ENCODE measurements around the gene MAPK10. TPM values are rescaled to one million over a fixed set of nuclear protein-coding genes. Genes with fewer than 3 reads are reported as not detected.
"Not testable (repeated sequence)": the region's sequence is repeated elsewhere in the genome, so short reads cannot be mapped to it uniquely, and the experiment has no call there.

Gene MAPK10
- total and polyA plus RNA-seq, 2 of the 8 experiments (the other 6 are each of a cell fraction or from before 2014, with no cell fraction given) = 2.5 to 3.1 TPM

GRCh38 chr4:86174506-86174905 is 185.3 kb downstream of the MAPK10 start:
- no peaks in the 10 kb centered on the region for H4K20me1 ChIP-seq (replicated peaks in 1 of 2; ENCODE audit: control insufficient read depth in 1 of 2, insufficient read depth in 2 of 2, low read length in 2 of 2)
- CTCF ChIA-PET (ENCODE audit: partially characterized antibody) = no interaction called here
- no peaks in the 10 kb centered on the region for H3K79me2 ChIP-seq (ENCODE audit: control insufficient read depth in 1 of 2, insufficient read depth in 2 of 2, low read length in 2 of 2)
- H3K27ac ChIP-seq (ENCODE audit: low read depth, low read length) = no peak overlapping the region
- H3K36me3 ChIP-seq (ENCODE audit: control insufficient read depth in 2 of 4, insufficient read depth in 4 of 4, low read length in 3 of 4) = no peaks in the 10 kb centered on the region
- H3K4me3 ChIP-seq (ENCODE audit: extremely low read depth in 1 of 4, insufficient read depth in 2 of 4, low read depth in 3 of 4, low read length in 4 of 4) = no peak overlapping the region
- WGBS, 2 experiments (ENCODE audit: extremely low coverage in 1 of 2, insufficient coverage in 1 of 2, insufficient read length in 1 of 2, insufficient replicate concordance in 2 of 2, low coverage in 1 of 2, low lambda C conversion rate in 2 of 2, missing lambda C conversion rate in 1 of 2) = 78% methylated on average over 1 of the region's 1 CpG; no CpG with 5 or more reads in 1 of the 2 experiments
- H2BK15ac ChIP-seq (ENCODE audit: low read length) = no peak overlapping the region
- POLR2A ChIA-PET (ENCODE audit: partially characterized antibody) = no interaction called here
- no peak overlapping the region for H2BK120ac ChIP-seq (replicated peaks; ENCODE audit: low read depth, low read length)
- no peak for TF ChIP-seq KDM1A (IDR thresholded peaks at IDR 0.05; ENCODE audit: borderline replicate concordance, low read length)
- TF ChIP-seq CEBPB (IDR thresholded peaks at IDR 0.05; ENCODE audit: low read depth, low read length) = no peak
- no peak for TF ChIP-seq SUZ12 (IDR thresholded peaks at IDR 0.05; ENCODE audit: low read length)
- H3K4ac ChIP-seq (replicated peaks; ENCODE audit: insufficient read length, low read depth, low read length) = no peak overlapping the region
- no peak overlapping the region for H2BK12ac ChIP-seq (ENCODE audit: low read depth, low read length)
- H3K9me3 ChIP-seq (ENCODE audit: insufficient read depth in 2 of 2, low read depth in 1 of 2, low read length in 1 of 2) = no peaks in the 10 kb centered on the region
- no peak overlapping the region for H3K9ac ChIP-seq (replicated peaks in 1 of 4; ENCODE audit: extremely low read depth in 1 of 4, low read depth in 3 of 4, low read length in 3 of 4)
- no peak overlapping the region for H4K5ac ChIP-seq (ENCODE audit: insufficient read length, low read depth, low read length)
- FAIRE-seq = no peak
- H3K79me1 ChIP-seq (ENCODE audit: low read depth, low read length) = no peaks in the 10 kb centered on the region
- no peak overlapping the region for H3K4me2 ChIP-seq (ENCODE audit: insufficient read depth in 1 of 2, low read depth in 2 of 2, low read length in 2 of 2)
- H3K56ac ChIP-seq (replicated peaks; ENCODE audit: insufficient read length, low read depth, low read length) = no peak overlapping the region
- no peak overlapping the region for H3K14ac ChIP-seq (ENCODE audit: insufficient read length)
- no peak overlapping the region for H4K91ac ChIP-seq (replicated peaks; ENCODE audit: insufficient read length, low read length)
- no peak overlapping the region for H2BK20ac ChIP-seq (ENCODE audit: low read length)
- no peak overlapping the region for H3K18ac ChIP-seq (ENCODE audit: extremely low read depth, low read length)
- no peaks in the 10 kb centered on the region for H3K23me2 ChIP-seq (ENCODE audit: low read depth, low read length)
- no peak overlapping the region for H2AK5ac ChIP-seq (ENCODE audit: low read depth, low read length)
- H2AFZ ChIP-seq (ENCODE audit: low read length) = no peak overlapping the region
- no peak overlapping the region for H3K23ac ChIP-seq (ENCODE audit: insufficient read length)
- no peaks in the 10 kb centered on the region for H3K4me1 ChIP-seq (replicated peaks in 1 of 4; ENCODE audit: control insufficient read depth in 3 of 4, insufficient read depth in 4 of 4, low read length in 3 of 4)
- H3K27me3 ChIP-seq (replicated peaks in 1 of 4; ENCODE audit: control insufficient read depth in 3 of 4, extremely low read depth in 1 of 4, insufficient read depth in 3 of 4, low read length in 3 of 4) = no peaks in the 10 kb centered on the region
- DNase-seq (ENCODE audit: low read depth in 1 of 2, low spot score in 2 of 2) = no peak
- no peak overlapping the region for H2BK5ac ChIP-seq (ENCODE audit: low read depth, low read length)
- no peak overlapping the region for H4K8ac ChIP-seq (ENCODE audit: extremely low read depth, insufficient read depth, low read length)

- H2BK5ac ChIP-seq (ENCODE audit: low read depth, low read length); H3K9ac ChIP-seq (replicated peaks in 1 of 4; ENCODE audit: extremely low read depth in 1 of 4, low read depth in 3 of 4, low read length in 3 of 4); H2BK20ac ChIP-seq (ENCODE audit: low read length); DNase-seq (ENCODE audit: low read depth in 1 of 2, low spot score in 2 of 2); CTCF ChIA-PET (ENCODE audit: partially characterized antibody); H4K91ac ChIP-seq (replicated peaks; ENCODE audit: insufficient read length, low read length); H2BK15ac ChIP-seq (ENCODE audit: low read length); H4K5ac ChIP-seq (ENCODE audit: insufficient read length, low read depth, low read length); H3K14ac ChIP-seq (ENCODE audit: insufficient read length); H2AK5ac ChIP-seq (ENCODE audit: low read depth, low read length); H3K79me1 ChIP-seq (ENCODE audit: low read depth, low read length); H4K20me1 ChIP-seq (replicated peaks in 1 of 2; ENCODE audit: control insufficient read depth in 1 of 2, insufficient read depth in 2 of 2, low read length in 2 of 2); FAIRE-seq; H3K4me2 ChIP-seq (ENCODE audit: insufficient read depth in 1 of 2, low read depth in 2 of 2, low read length in 2 of 2); H4K8ac ChIP-seq (ENCODE audit: extremely low read depth, insufficient read depth, low read length); H3K36me3 ChIP-seq (ENCODE audit: control insufficient read depth in 2 of 4, insufficient read depth in 4 of 4, low read length in 3 of 4); H3K56ac ChIP-seq (replicated peaks; ENCODE audit: insufficient read length, low read depth, low read length); H3K18ac ChIP-seq (ENCODE audit: extremely low read depth, low read length); H3K79me2 ChIP-seq (ENCODE audit: control insufficient read depth in 1 of 2, insufficient read depth in 2 of 2, low read length in 2 of 2); H2BK120ac ChIP-seq (replicated peaks; ENCODE audit: low read depth, low read length); H3K23me2 ChIP-seq (ENCODE audit: low read depth, low read length); H3K4me1 ChIP-seq (replicated peaks in 1 of 4; ENCODE audit: control insufficient read depth in 3 of 4, insufficient read depth in 4 of 4, low read length in 3 of 4); H2BK12ac ChIP-seq (ENCODE audit: low read depth, low read length); H2AFZ ChIP-seq (ENCODE audit: low read length); H3K4ac ChIP-seq (replicated peaks; ENCODE audit: insufficient read length, low read depth, low read length); H3K9me3 ChIP-seq (ENCODE audit: insufficient read depth in 2 of 2, low read depth in 1 of 2, low read length in 1 of 2); H3K27ac ChIP-seq (ENCODE audit: low read depth, low read length); H3K23ac ChIP-seq (ENCODE audit: insufficient read length); H3K4me3 ChIP-seq (ENCODE audit: extremely low read depth in 1 of 4, insufficient read depth in 2 of 4, low read depth in 3 of 4, low read length in 4 of 4); H3K27me3 ChIP-seq (replicated peaks in 1 of 4; ENCODE audit: control insufficient read depth in 3 of 4, extremely low read depth in 1 of 4, insufficient read depth in 3 of 4, low read length in 3 of 4); POLR2A ChIA-PET (ENCODE audit: partially characterized antibody): not testable (repeated sequence)
- WGBS, 2 experiments (ENCODE audit: extremely low coverage in 1 of 2, insufficient coverage in 1 of 2, insufficient read length in 1 of 2, insufficient replicate concordance in 2 of 2, low coverage in 1 of 2, low lambda C conversion rate in 2 of 2, missing lambda C conversion rate in 1 of 2) = 94% methylated on average over 7 of the region's 10 CpGs; no CpG with 5 or more reads in 1 of the 2 experiments
Observed at GRCh38 chr4:86168335-86168734, 191.5 kb downstream of the MAPK10 start.
